ENCODE data around the gene CAPN3.
A peak's percentile ranks its signal among the peaks of the same experiment; 100 is the strongest.
"Not testable (repeated sequence)": the region's sequence is repeated elsewhere in the genome, so short reads cannot be mapped to it uniquely, and the experiment has no call there.

The CAPN3 gene

DNA sequence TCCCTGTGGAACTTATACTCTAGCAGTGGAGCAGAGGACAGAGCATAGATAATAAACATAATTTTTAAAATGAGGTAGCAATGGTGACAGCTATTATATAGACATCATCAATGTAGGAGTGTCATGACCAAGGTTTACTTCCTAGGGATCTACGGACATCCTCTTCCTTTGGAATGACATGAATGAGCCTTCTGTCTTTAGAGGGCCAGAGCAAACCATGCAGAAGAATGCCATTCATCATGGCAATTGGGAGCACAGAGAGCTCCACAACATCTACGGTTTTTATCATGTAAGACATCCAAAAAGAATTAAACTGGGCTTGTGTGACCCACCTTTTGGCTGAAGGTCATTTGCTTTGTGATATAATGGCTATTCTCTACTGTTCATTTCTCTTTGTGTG is 30.1 kb upstream of the CAPN3 start:
- no peak for DNase-seq (ENCODE audit: low read depth)
- H3K4me3 ChIP-seq (replicated peaks; ENCODE audit: low read depth, low read length), result no peak overlapping the region
- TF ChIP-seq, protein P1, sequence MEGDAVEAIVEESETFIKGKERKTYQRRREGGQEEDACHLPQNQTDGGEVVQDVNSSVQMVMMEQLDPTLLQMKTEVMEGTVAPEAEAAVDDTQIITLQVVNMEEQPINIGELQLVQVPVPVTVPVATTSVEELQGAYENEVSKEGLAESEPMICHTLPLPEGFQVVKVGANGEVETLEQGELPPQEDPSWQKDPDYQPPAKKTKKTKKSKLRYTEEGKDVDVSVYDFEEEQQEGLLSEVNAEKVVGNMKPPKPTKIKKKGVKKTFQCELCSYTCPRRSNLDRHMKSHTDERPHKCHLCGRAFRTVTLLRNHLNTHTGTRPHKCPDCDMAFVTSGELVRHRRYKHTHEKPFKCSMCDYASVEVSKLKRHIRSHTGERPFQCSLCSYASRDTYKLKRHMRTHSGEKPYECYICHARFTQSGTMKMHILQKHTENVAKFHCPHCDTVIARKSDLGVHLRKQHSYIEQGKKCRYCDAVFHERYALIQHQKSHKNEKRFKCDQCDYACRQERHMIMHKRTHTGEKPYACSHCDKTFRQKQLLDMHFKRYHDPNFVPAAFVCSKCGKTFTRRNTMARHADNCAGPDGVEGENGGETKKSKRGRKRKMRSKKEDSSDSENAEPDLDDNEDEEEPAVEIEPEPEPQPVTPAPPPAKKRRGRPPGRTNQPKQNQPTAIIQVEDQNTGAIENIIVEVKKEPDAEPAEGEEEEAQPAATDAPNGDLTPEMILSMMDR (IDR thresholded peaks at IDR 0.05; ENCODE audit: low read length, missing control alignments), result no peak

DNA sequence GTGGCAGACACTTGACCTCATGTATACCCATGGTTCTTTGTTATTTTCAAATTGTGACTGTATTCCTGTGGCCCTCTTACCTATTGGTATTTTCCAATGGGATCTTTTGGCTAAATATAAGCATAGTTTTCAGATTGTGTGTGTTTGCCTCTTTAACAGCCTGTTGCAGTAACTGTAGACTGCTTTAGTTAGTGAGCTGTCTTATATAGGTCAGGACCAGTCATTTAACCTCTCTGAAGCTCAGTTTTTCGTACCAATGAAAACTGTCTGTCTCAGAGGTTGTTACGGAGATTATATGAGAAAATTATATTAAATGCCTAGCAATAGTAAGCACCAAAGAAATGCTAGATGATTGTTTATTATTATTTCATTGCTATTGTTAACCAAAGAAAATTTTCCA is 29.3 kb upstream of the CAPN3 start:
- DNase-seq (ENCODE audit: low read depth), result no peak
- H3K4me3 ChIP-seq (replicated peaks; ENCODE audit: low read depth, low read length), result no peak overlapping the region
- TF ChIP-seq, protein P1 (IDR thresholded peaks at IDR 0.05; ENCODE audit: low read length, missing control alignments), result no peak

DNA sequence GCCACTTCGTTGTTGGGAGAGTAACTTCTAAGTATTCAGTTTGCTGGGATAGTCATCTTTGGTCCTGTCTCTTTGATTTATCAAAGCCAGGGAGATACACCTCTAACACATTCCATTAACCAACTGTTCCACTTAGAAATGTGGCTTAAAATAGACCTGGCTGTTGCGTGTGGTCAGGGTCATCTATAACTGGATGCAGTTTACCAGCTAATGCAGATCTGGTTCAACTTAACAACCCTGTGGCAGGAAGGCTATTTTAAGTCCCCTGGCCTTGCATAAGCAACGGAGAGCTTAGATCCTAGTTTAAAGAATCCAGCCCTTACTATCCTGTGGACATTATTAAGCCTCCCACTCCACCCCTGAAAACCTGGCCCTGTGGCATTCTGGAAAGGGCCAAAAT is 28.1 kb upstream of the CAPN3 start:
- TF ChIP-seq, protein P1 (IDR thresholded peaks at IDR 0.05; ENCODE audit: low read length, missing control alignments), result no peak
- H3K4me3 ChIP-seq (replicated peaks; ENCODE audit: low read depth, low read length), result no peak overlapping the region
- DNase-seq (ENCODE audit: low read depth), result no peak

DNA sequence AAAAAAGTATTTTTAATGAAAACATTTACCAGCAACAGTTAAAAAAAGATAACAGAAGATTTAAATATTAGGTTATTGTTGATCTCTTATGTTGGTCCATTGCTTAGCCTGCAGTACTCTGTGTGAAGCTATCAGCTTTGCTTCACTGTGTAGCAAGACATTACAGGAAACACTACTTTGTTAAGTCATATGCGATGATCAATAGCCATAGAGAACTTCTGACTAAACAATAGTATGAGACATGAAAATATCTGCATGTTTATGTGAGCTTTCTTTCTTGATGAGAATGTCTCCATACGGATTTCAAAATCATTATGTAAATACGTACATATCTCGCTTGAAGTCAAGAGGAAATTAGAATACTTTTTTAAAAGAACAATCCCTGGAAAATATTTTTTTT is 27.0 kb upstream of the CAPN3 start:
- H3K4me3 ChIP-seq (replicated peaks; ENCODE audit: low read depth, low read length), result no peak overlapping the region
- peak; percentile 82 for DNase-seq (ENCODE audit: low read depth)
- TF ChIP-seq, protein P1 (IDR thresholded peaks at IDR 0.05; ENCODE audit: low read length, missing control alignments), result no peak

DNA sequence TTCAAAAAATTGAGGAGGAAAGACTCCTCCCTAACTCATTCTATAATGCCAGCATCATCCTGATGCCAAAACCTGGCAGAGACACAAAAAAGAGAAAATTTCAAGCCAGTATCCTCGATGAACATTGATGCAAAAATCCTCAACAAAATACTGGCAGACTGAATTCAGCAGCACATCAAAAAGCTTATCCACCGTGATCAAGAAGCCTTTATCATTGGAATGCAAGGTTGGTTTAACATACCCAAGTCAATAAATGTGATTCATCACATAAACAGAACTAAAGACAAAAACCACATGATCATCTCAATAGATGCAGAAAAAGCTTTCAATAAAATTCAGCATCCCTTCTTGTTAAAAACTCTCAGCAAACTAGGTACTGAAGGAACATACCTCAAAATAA is 24.2 kb upstream of the CAPN3 start:
- TF ChIP-seq, protein P1 (IDR thresholded peaks at IDR 0.05; ENCODE audit: low read length, missing control alignments), result no peak
- H3K4me3 ChIP-seq (replicated peaks; ENCODE audit: low read depth, low read length), result no peak overlapping the region
- no peak for DNase-seq (ENCODE audit: low read depth)

DNA sequence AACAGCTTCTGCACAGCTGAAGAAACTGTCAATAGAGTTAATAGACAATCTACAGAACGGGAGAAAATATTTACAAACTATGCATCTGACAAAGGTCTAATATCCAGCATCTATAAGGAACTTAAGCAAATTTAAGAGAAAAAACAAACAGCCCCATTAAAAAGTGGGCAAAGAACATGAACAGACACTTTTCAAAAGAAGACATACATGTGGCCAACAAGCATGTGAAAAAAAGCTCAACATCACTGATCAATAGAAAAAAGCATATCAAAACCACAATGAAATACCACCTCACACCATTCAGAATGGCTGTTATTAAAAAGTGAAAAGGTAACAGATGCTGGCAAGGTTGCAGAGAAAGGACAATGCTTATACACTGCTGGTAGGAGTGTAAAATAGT is 22.7 kb upstream of the CAPN3 start:
- DNase-seq (ENCODE audit: low read depth), result not testable (repeated sequence)

DNA sequence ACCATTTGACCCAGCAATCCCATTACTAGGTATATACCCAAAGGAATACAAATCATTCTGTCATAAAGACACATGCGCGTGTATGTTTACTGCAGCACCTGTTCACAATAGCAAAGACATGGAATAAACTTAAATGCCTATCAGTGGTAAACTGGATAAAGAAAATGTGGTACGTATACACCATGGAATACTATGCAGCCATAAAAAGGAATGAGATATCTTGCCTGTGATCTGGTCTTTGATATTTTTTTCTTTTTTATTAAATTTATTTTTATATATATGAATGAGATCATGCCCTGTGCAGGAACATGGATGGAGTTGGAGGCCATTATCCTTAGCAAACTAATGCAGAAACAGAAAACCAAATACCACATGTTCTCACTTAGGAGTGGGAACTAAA is 22.2 kb upstream of the CAPN3 start:
- H3K4me3 ChIP-seq (replicated peaks; ENCODE audit: low read depth, low read length); DNase-seq (ENCODE audit: low read depth): not testable (repeated sequence)

More for the DNA sequence above, 22.7 kb upstream of the CAPN3 start:
- not testable (repeated sequence) for H3K4me3 ChIP-seq (replicated peaks; ENCODE audit: low read depth, low read length)

DNA sequence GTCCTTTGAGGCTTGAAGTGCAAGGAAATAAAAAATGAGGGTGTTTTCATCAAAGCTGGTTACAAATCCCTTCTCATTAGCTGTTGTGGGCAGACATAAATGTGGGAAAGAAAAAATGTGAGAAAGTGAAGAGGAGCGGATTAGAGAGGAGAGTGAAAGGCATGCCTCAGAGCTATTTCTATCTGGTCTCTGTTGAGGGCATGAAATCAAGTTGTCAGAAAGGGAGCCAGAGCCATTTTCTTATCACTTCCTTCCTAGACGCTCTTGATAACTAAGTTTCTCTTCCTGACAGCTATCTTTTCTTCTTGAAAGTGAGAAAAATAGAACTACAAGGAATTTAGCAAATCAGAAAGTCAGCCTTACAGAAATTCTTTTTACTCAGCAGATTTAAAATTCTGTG is 20.8 kb upstream of the CAPN3 start:
- no peak for DNase-seq (ENCODE audit: low read depth)
- TF ChIP-seq, protein P1 (IDR thresholded peaks at IDR 0.05; ENCODE audit: low read length, missing control alignments), result no peak
- no peak overlapping the region for H3K4me3 ChIP-seq (replicated peaks; ENCODE audit: low read depth, low read length)
